ENCODE measurements around the gene NMNAT3. TPM values are rescaled to one million over a fixed set of nuclear protein-coding genes. Genes with fewer than 3 reads are reported as not detected.

The NMNAT3 gene
- total RNA-seq, 2 experiments from 2014 or later: 0.15 TPM; not detected in 1

- no peaks in the 10 kb centered on the region for H3K9me2 ChIP-seq (ENCODE audit: insufficient read depth, low read length)
- no TSS peak for BruUV-seq (replicated peaks)
- TF ChIP-seq CTCF (conservative IDR thresholded peaks at IDR 0.05; ENCODE audit: low read length): no peak
- DNase-seq (ENCODE audit: low spot score): no peak
- no peaks in the 10 kb centered on the region for H3K36me3 ChIP-seq (ENCODE audit: insufficient read depth, low read length)
- H3K4me1 ChIP-seq (ENCODE audit: insufficient read depth, low read length, poor library complexity, severe bottlenecking): no peaks in the 10 kb centered on the region
- ChIA-PET POLR2A (no interaction called here), CTCF (ENCODE audit: unreplicated experiment) (no interaction called here)
- no peak overlapping the region for H3K4me2 ChIP-seq (ENCODE audit: low read length)
- H2AFZ ChIP-seq (ENCODE audit: low read length): no peak overlapping the region
- intact Hi-C loops (cut with micrococcal nuclease; ENCODE audit: unreplicated experiment): no loop called here
- H3K9me3 ChIP-seq (ENCODE audit: low read length): no peaks in the 10 kb centered on the region
- no peak overlapping the region for H3K4me3 ChIP-seq (ENCODE audit: low read depth, low read length, poor library complexity, severe bottlenecking)
- no peaks in the 10 kb centered on the region for H4K20me1 ChIP-seq (ENCODE audit: insufficient read depth, low read length)
- H3K27ac ChIP-seq (ENCODE audit: low read depth, low read length, poor library complexity, severe bottlenecking): no peak overlapping the region
- no peaks in the 10 kb centered on the region for H3K79me2 ChIP-seq (ENCODE audit: insufficient read depth, low read depth, low read length)
Measured at GRCh38 chr3:139675327-139675726, 2.4 kb downstream of the NMNAT3 start.

GRCh38 chr3:139674571-139675260, 3.1 kb downstream of the NMNAT3 start:
- H3K4me3 ChIP-seq (ENCODE audit: low read depth, low read length, poor library complexity, severe bottlenecking): no peak overlapping the region
- no peaks in the 10 kb centered on the region for H3K9me2 ChIP-seq (ENCODE audit: insufficient read depth, low read length)
- H2AFZ ChIP-seq (ENCODE audit: low read length): no peak overlapping the region
- no peak overlapping the region for H3K27ac ChIP-seq (ENCODE audit: low read depth, low read length, poor library complexity, severe bottlenecking)
- TF ChIP-seq EZH2phosphoT487 (IDR thresholded peaks at IDR 0.05; ENCODE audit: borderline replicate concordance, low read depth, low read length) (no peak), CTCF (conservative IDR thresholded peaks at IDR 0.05; ENCODE audit: low read length) (no peak)
- H3K79me2 ChIP-seq (ENCODE audit: insufficient read depth, low read depth, low read length): no peaks in the 10 kb centered on the region
- no peaks in the 10 kb centered on the region for H3K36me3 ChIP-seq (ENCODE audit: insufficient read depth, low read length)
- ChIA-PET CTCF (ENCODE audit: unreplicated experiment) (no interaction called here), POLR2A (no interaction called here)
- H3K4me2 ChIP-seq (ENCODE audit: low read length): no peak overlapping the region
- H4K20me1 ChIP-seq (ENCODE audit: insufficient read depth, low read length): no peaks in the 10 kb centered on the region
- DNase-seq (ENCODE audit: low spot score): no peak
- no peaks in the 10 kb centered on the region for H3K9me3 ChIP-seq (ENCODE audit: low read length)
- intact Hi-C loops (cut with micrococcal nuclease; ENCODE audit: unreplicated experiment): no loop called here
- no TSS peak for BruUV-seq (replicated peaks)
- no peaks in the 10 kb centered on the region for H3K4me1 ChIP-seq (ENCODE audit: insufficient read depth, low read length, poor library complexity, severe bottlenecking)

GRCh38 chr3:139672884-139673283, 4.9 kb downstream of the NMNAT3 start:
- intact Hi-C loops (cut with micrococcal nuclease; ENCODE audit: unreplicated experiment): no loop called here
- Histone ChIP-seq H3K4me3 (ENCODE audit: low read depth, low read length, poor library complexity, severe bottlenecking) (no peak overlapping the region), H3K4me2 (ENCODE audit: low read length) (no peak overlapping the region), H4K20me1 (ENCODE audit: insufficient read depth, low read length) (no peaks in the 10 kb centered on the region), H3K27ac (ENCODE audit: low read depth, low read length, poor library complexity, severe bottlenecking) (no peak overlapping the region), H2AFZ (ENCODE audit: low read length) (no peak overlapping the region), H3K79me2 (ENCODE audit: insufficient read depth, low read depth, low read length) (no peaks in the 10 kb centered on the region), H3K9me2 (ENCODE audit: insufficient read depth, low read length) (no peaks in the 10 kb centered on the region), H3K36me3 (ENCODE audit: insufficient read depth, low read length) (no peaks in the 10 kb centered on the region), H3K9me3 (ENCODE audit: low read length) (no peaks in the 10 kb centered on the region), H3K4me1 (ENCODE audit: insufficient read depth, low read length, poor library complexity, severe bottlenecking) (no peaks in the 10 kb centered on the region)
- DNase-seq (ENCODE audit: low spot score): no peak
- TF ChIP-seq EZH2phosphoT487 (IDR thresholded peaks at IDR 0.05; ENCODE audit: borderline replicate concordance, low read depth, low read length): no peak
- TF ChIP-seq CTCF (conservative IDR thresholded peaks at IDR 0.05; ENCODE audit: low read length): no peak
- no TSS peak for BruUV-seq (replicated peaks)
- ChIA-PET POLR2A (no interaction called here), CTCF (ENCODE audit: unreplicated experiment) (no interaction called here)
